Jurkat, Clone E6-1 (cell line): ENCODE results near the gene WDR17.

Source experiments
- DNase-seq: peaks from one replicate; pipeline ENCODE4 v3.0.0-alpha.2; 2011; ENCODE audit warnings: low read depth, low spot score
- H3K4me3 ChIP-seq: 2 replicates; pipeline ENCODE4 v1.5.1; 2011; ENCODE audit warnings: mild to moderate bottlenecking, low read length, control low read depth, moderate library complexity

Gene WDR17

DNA sequence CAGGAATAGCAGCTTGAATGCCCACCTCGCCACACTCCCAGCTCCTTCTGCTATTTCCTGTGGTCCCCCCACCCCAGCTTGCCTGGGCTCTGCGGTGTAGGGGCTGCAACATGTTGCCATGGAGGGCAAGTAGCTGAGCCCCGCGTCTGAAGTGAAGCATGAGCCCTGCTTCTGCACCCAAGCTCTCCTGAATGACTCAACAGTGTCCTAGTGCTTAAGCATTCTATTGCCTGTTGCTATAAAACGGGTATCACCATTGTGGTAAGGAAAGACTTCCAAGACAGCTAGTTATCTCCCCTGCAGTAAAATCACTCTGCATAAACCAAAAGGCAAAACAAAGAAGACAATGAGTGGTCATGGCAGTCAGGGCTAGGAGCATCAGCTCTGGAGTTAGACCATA lies 161.1 kb downstream of the WDR17 start:
- H3K4me3 ChIP-seq = no peak overlapping the region
- no peak for DNase-seq

GRCh38 chr4:176229645-176230044 lies 164.0 kb downstream of the WDR17 start:
- no peak overlapping the region for H3K4me3 ChIP-seq
- DNase-seq = no peak
